ENCODE measurements around the gene ANGEL2.

The ANGEL2 gene

DNA sequence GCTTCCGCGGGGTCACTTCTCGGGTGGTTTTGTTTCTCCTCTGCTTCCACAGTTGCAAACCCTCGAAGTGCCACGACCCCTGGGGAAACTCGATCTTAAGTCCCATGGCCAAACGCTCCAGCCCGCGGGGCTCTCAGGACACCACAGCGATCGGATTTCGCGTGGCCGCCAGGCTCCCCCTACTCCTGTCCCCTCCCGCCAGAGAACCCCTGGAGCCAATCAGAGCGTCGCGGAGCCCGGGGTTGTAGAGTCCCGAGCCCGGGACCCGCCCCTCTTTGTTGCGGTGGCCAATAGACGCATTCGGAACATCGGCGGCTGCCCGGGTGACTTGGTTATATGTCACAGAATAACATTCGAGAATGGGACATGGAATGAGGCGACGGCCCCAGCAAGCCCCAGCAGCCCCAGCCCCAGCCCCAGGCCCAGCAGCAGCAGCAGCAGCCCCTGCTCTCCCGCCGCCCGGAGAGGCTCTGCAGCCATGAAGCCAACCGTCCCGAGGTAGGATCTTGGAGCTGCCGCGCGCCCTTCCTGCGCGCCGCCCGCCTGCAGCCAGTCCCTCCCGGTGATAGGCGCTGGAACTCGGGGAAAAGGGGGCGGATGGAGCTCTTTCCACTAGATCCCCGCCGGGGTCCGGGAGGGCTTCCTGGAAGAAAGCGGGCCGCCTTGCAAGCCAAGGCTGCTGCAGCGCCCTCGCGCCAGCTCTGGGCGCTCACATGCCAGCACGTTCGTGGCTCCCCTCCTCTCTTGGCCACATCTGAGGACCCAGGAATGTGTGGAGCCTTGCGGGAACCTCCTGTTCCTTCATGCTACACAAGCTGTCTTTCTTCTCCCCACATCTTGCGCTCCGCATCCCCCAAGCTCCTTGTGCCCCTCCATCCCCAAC is 65.2 kb downstream of the ANGEL2 start, which contains the start of gene VASH2:
TSS of gene VASH2 (plus strand) at position 299 of the 883 bp plus-strand sequence. CDS start 1,002 bp downstream, outside the sequence.
- peak; percentile 94 for DNase-seq

DNA sequence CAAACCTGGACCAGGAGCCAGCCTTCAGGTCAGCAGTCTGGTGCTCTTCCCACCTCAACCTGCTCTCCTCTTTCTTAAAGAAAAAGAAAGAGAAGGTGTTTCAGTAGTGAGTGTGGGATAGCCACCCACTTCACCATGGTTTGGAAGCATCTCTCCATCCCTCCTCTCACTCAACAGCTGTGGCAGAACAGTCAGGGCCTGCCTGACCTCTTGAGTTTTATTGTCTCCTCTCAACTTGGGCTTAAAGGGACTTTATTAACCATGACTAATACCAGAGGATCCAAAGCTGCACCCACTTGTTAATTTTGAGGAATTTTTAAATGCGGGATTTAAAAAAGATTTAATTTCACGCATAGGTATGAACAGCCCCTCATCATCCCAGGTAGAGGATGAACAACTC is 65.9 kb downstream of the ANGEL2 start:
- no peak for DNase-seq

- DNase-seq: no peak
Observed at GRCh38 chr1:212946872-212947271, 68.8 kb downstream of the ANGEL2 start.

DNA sequence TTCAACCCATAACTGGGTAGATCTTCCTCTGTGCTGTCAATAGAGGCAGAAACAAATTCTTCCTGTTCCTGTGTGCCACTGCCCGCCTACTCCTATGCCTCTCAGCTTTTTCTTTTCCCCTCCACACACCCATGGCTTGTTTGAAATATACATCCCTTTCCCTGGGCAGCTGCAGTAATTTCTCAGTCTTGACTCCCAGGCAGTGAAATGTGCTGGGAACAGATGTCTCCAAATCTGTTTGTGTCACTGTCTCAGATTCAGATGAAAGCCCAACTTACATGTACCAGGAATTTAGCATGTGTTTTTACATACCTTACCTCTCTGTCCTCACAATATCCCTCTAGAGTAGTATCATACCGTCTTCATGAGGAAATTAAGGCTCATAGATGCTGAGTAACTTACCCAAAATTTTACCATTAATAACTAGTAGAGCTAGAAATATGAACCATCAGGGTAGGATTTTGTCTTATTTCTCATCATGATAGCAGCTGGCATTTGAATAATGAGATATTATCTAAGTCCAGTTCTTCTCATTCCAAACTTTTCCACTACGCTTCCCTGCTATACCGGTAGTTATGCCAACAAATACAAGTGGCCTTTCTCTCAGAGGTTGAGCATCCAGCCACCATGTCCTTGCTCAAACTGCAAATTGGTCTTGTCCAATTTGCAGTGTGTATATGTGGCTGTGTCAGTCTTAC is 70.1 kb downstream of the ANGEL2 start:
- DNase-seq: no peak

DNA sequence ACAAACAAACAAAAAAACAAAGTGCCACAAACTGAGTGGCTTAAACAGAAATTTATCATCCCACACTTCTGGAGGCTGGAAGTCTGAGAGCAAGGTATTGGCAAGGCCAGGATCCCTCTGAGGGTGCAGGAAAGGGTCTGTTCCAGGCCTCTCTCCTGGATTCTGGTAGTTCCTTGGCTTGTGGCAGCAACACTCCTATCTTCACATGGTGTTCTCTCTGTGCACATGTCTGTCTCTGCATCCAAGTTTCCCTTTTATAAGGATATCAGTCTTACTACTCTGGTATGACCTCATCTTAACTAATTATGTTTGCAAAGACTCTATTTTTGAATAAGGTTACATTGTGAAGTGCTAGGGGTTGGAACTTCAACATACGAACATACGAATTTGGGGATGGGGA is 70.6 kb downstream of the ANGEL2 start:
- DNase-seq: no peak

- no peak for DNase-seq
Observed at GRCh38 chr1:212944229-212944901, 71.3 kb downstream of the ANGEL2 start.

- DNase-seq: no peak
Observed at GRCh38 chr1:212943393-212943710, 72.3 kb downstream of the ANGEL2 start.

- DNase-seq: no peak
Observed at GRCh38 chr1:212942679-212943392, 72.8 kb downstream of the ANGEL2 start.

All from femur (tissue), 1 donor.